HepG2 (cell line): ENCODE data around the gene FAM161A. TPM values are rescaled to one million over a fixed set of nuclear protein-coding genes. Genes with fewer than 3 reads are reported as not detected.

ENCODE experiments used
- ATM ChIP-seq: fragments of 450-650 bp; IDR thresholded peaks from 2 replicates; pipeline ENCODE4 v1.7.1; 2017; ENCODE audit warnings: mild to moderate bottlenecking, borderline replicate concordance
- CREM ChIP-seq, 2 experiments: sonication (generic) in 1 of 2; formaldehyde crosslinking in 1 of 2; IDR thresholded peaks; 2 replicates each; pipeline versions ENCODE4 v1.4.0 to v1.6.1; 2016 to 2020; ENCODE audit warnings: antibody characterized with exemption in 1 of 2, mild to moderate bottlenecking in 1 of 2, missing genetic modification reagents in 1 of 2
- GPN1 ChIP-seq: sonication (generic); formaldehyde crosslinking; IDR thresholded peaks from 2 replicates; pipeline ENCODE4 v1.5.1; 2020; ENCODE audit warnings: missing genetic modification reagents, borderline replicate concordance
- GZF1 ChIP-seq: sonication (generic); formaldehyde crosslinking; IDR thresholded peaks from 2 replicates; pipeline ENCODE4 v1.5.1; 2020; ENCODE audit warnings: mild to moderate bottlenecking, missing genetic modification reagents
- HES4 ChIP-seq: sonication (generic); formaldehyde crosslinking; IDR thresholded peaks from 2 replicates; pipeline ENCODE4 v1.9.0; 2021; ENCODE audit warnings: mild to moderate bottlenecking, missing genetic modification reagents, borderline replicate concordance
- HOXA9 ChIP-seq: sonication (generic); formaldehyde crosslinking; IDR thresholded peaks from 2 replicates; pipeline ENCODE4 v1.8.1; 2022; ENCODE audit warnings: missing genetic modification reagents, mild to moderate bottlenecking, moderate library complexity, borderline replicate concordance
- KLF9 ChIP-seq: IDR thresholded peaks from 2 replicates; pipeline ENCODE4 v1.6.1; 2016; ENCODE audit warnings: low read depth
- MIXL1 ChIP-seq: IDR thresholded peaks from 2 replicates; pipeline ENCODE4 v1.6.1; 2016
- MXD1 ChIP-seq: sonication (generic); formaldehyde crosslinking; IDR thresholded peaks from 2 replicates; pipeline ENCODE4 v1.4.0; 2020; ENCODE audit warnings: mild to moderate bottlenecking, missing genetic modification reagents
- NRL ChIP-seq: sonication (generic); formaldehyde crosslinking; IDR thresholded peaks from 2 replicates; pipeline ENCODE4 v1.5.0; 2020; ENCODE audit warnings: missing genetic modification reagents, mild to moderate bottlenecking, moderate library complexity, borderline replicate concordance
- RBFOX2 ChIP-seq: fragments of 200-400 bp; formaldehyde crosslinking; IDR thresholded peaks from 2 replicates; pipeline ENCODE4 v1.6.1; 2017; ENCODE audit warnings: low read depth, mild to moderate bottlenecking, low read length
- SAFB2 ChIP-seq: sonication (generic); formaldehyde crosslinking; IDR thresholded peaks from 2 replicates; pipeline ENCODE4 v1.5.1; 2020; ENCODE audit warnings: missing genetic modification reagents, low read depth, mild to moderate bottlenecking, borderline replicate concordance
- SMC3 ChIP-seq: IDR thresholded peaks from 2 replicates; pipeline ENCODE4 v1.6.1; 2011; ENCODE audit warnings: low read length, improper control_type of control experiment
- STAT5B ChIP-seq: sonication (generic); formaldehyde crosslinking; IDR thresholded peaks from 2 replicates; pipeline ENCODE4 v1.4.0; 2020; ENCODE audit warnings: missing genetic modification reagents
- THAP9 ChIP-seq: sonication (generic); formaldehyde crosslinking; IDR thresholded peaks from 2 replicates; pipeline ENCODE4; 2020; ENCODE audit warnings: missing genetic modification reagents, mild to moderate bottlenecking, borderline replicate concordance
- ZBTB7B ChIP-seq: sonication (generic); formaldehyde crosslinking; IDR thresholded peaks from 2 replicates; pipeline ENCODE4 v1.4.0; 2020; ENCODE audit warnings: missing genetic modification reagents
- ZNF230 ChIP-seq: sonication (generic); formaldehyde crosslinking; IDR thresholded peaks from 2 replicates; pipeline ENCODE4 v1.4.0; 2020; ENCODE audit warnings: mild to moderate bottlenecking, missing genetic modification reagents
- ZNF430 ChIP-seq: sonication (generic); formaldehyde crosslinking; IDR thresholded peaks from 2 replicates; pipeline ENCODE4 v1.9.0; 2021; ENCODE audit warnings: mild to moderate bottlenecking, missing genetic modification reagents
- ZNF570 ChIP-seq: sonication (generic); formaldehyde crosslinking; IDR thresholded peaks from 2 replicates; pipeline ENCODE4 v1.4.0; 2020; ENCODE audit warnings: mild to moderate bottlenecking, missing genetic modification reagents, borderline replicate concordance
- ZNF709 ChIP-seq: sonication (generic); formaldehyde crosslinking; IDR thresholded peaks from 2 replicates; pipeline ENCODE4 v1.5.0; 2020; ENCODE audit warnings: mild to moderate bottlenecking, missing genetic modification reagents
- ZNF75D ChIP-seq: sonication (generic); formaldehyde crosslinking; IDR thresholded peaks from 2 replicates; pipeline ENCODE4 v1.8.1; 2023; ENCODE audit warnings: missing genetic modification reagents, mild to moderate bottlenecking, borderline replicate concordance
- ZNF773 ChIP-seq: sonication (generic); formaldehyde crosslinking; IDR thresholded peaks from 2 replicates; pipeline ENCODE4 v1.4.0; 2020; ENCODE audit warnings: missing genetic modification reagents, borderline replicate concordance
- ZNF883 ChIP-seq: sonication (generic); formaldehyde crosslinking; IDR thresholded peaks from 2 replicates; pipeline ENCODE4 v1.5.1; 2020; ENCODE audit warnings: mild to moderate bottlenecking, missing genetic modification reagents; ENCODE audit errors: not compliant biosample characterization
- ZSCAN20 ChIP-seq: sonication (generic); formaldehyde crosslinking; IDR thresholded peaks from 2 replicates; pipeline ENCODE4 v1.4.0; 2020; ENCODE audit warnings: missing genetic modification reagents, mild to moderate bottlenecking, borderline replicate concordance
- polyA plus RNA-seq, 8 experiments: library from polyadenylated mRNA; depleted of rRNA in 3 of 8; stranded (reverse) in 7 of 8; unstranded in 1 of 8; fragments of >200 nt; fragmentation: Illumina TruSeq in 4 of 8; extraction: Trizol in 4 of 8; gene quantifications; 2 replicates each; pipeline versions ENCODE4 v1.2.1 to v1.2.3, GENCODE V29; 2011 to 2016; ENCODE audit warnings: low read depth in 4 of 8, missing spikeins in 1 of 8, mixed read lengths in 1 of 8; ENCODE audit not compliant: insufficient read depth in 1 of 8
- total RNA-seq, 5 experiments: library from RNA; depleted of rRNA; stranded (reverse); fragments of >200 nt; fragmentation: Illumina TruSeq; extraction: Trizol; gene quantifications; 2 replicates each; pipeline ENCODE4 v1.2.3, GENCODE V29; 2016; ENCODE audit warnings: low read depth in 1 of 5
- TF ChIP-seq, protein P1 (sequence below): sonication (generic); formaldehyde crosslinking; IDR thresholded peaks from 2 replicates; pipeline ENCODE4 v1.4.0; 2020; ENCODE audit warnings: missing genetic modification reagents
- TF ChIP-seq, protein P2 (sequence below): sonication (generic); formaldehyde crosslinking; IDR thresholded peaks from 2 replicates; pipeline ENCODE4 v1.4.0; 2020; ENCODE audit warnings: mild to moderate bottlenecking, missing genetic modification reagents

FAM161A gene
- total and polyA plus RNA-seq, 2 of the 13 experiments (the other 11 are each of a cell fraction or from before 2014, with no cell fraction given), result 2.7 to 3.4 TPM

- TF ChIP-seq RBFOX2 (peak; percentile 100), ZNF230 (CRISPR knock-in tag) (peak; percentile 98), SAFB2 (peak; percentile 87; the same call in 1 of the 2 replicates), HES4 (CRISPR knock-in tag) (peak; percentile 99), ZNF75D (CRISPR knock-in tag) (no peak), GZF1 (peak; percentile 79; the same call in 1 of the 2 replicates), SMC3 (no peak), ZSCAN20 (CRISPR knock-in tag) (0 out of 2 replicates have a peak, but pooled peaks have one; percentile 80), KLF9 (no peak), STAT5B (CRISPR knock-in tag) (peak; percentile 91; the same call in 1 of the 2 replicates), NRL (CRISPR knock-in tag) (peak; percentile 97), ZNF430 (CRISPR knock-in tag) (peak; percentile 91; the same call in 1 of the 2 replicates), CREM (IDR thresholded peaks at IDR 0.05) (peak; percentile 99), CREM (CRISPR knock-in tag; IDR thresholded peaks at IDR 0.05) (peak; percentile 97), ZNF570 (0 out of 2 replicates have a peak, but pooled peaks have one; percentile 80), HOXA9 (CRISPR knock-in tag) (no peak), ZNF883 (CRISPR knock-in tag) (peak; percentile 98), ZNF709 (CRISPR knock-in tag) (peak; percentile 99), MXD1 (CRISPR knock-in tag) (peak; percentile 90), ATM (no peak), ZBTB7B (CRISPR knock-in tag) (peak; percentile 94), ZNF773 (no peak), GPN1 (CRISPR knock-in tag) (0 out of 2 replicates have a peak, but pooled peaks have one; percentile 23), MIXL1 (peak; percentile 83), THAP9 (peak; percentile 95)
- TF ChIP-seq, protein P1, sequence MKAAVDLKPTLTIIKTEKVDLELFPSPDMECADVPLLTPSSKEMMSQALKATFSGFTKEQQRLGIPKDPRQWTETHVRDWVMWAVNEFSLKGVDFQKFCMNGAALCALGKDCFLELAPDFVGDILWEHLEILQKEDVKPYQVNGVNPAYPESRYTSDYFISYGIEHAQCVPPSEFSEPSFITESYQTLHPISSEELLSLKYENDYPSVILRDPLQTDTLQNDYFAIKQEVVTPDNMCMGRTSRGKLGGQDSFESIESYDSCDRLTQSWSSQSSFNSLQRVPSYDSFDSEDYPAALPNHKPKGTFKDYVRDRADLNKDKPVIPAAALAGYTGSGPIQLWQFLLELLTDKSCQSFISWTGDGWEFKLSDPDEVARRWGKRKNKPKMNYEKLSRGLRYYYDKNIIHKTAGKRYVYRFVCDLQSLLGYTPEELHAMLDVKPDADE (CRISPR knock-in tag), result peak; percentile 97
- TF ChIP-seq, protein P2, sequence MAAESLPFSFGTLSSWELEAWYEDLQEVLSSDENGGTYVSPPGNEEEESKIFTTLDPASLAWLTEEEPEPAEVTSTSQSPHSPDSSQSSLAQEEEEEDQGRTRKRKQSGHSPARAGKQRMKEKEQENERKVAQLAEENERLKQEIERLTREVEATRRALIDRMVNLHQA (CRISPR knock-in tag), result no peak
Measured at GRCh38 chr2:61888267-61889055, 34.6 kb upstream of the FAM161A start, which contains the start of gene CCT4 (continued).
